HG03060 (cell line): ENCODE results near the gene EXOSC1.
A peak's percentile ranks its signal among the peaks of the same experiment; 100 is the strongest.
"Not testable (repeated sequence)": the region's sequence is repeated elsewhere in the genome, so short reads cannot be mapped to it uniquely, and the experiment has no call there.

Experiments
- ATAC-seq: cut with Tn5 transposase; IDR thresholded peaks from one replicate; pipeline ENCODE4 v1.9.1; 2021; ENCODE audit warnings: low read depth, moderate number of reproducible peaks; ENCODE audit not compliant: unreplicated experiment

EXOSC1 gene

GRCh38 chr10:97445722-97446639 is at the start of gene EXOSC1, which contains the start of gene ZDHHC16:
Gene EXOSC1, minus strand, starts transcription at chr10:97446006. Its CDS starts 21 bp downstream, at chr10:97445985.
Gene ZDHHC16, plus strand, starts transcription at chr10:97446175. Its CDS starts 5,501 bp downstream, at chr10:97451676.
- ATAC-seq = peak; percentile 96

DNA sequence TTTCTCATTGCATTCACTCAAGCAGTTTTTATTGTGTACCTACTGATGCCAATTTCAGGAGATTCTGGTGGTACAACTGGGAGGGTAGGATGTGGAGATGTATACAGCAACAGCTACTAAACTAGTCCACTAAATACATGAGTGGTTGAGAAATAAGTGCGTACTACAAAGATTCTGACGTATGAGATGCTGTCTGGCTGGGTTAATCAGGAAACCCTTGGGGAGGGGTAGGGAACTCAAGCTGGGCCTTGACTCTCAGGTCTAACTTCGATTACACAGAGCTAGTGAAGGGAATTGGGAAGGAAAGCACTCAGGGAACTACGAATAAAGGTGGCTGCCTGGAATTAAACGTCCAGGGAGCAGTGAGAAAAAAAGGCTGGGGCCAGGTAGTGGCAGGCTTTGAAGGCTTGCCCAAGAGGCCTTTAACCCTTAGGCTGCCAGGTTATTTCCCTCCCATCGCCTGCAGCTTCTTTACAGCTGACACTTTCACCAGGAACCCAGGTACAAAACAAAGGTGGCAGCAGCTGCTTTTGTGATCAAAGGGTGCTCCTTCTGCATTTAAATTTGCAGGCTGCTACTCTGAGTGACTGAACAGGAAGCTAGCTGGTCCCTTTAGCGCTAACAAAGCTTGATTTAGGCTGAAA is 49.2 kb upstream of the EXOSC1 start:
- ATAC-seq = no peak

DNA sequence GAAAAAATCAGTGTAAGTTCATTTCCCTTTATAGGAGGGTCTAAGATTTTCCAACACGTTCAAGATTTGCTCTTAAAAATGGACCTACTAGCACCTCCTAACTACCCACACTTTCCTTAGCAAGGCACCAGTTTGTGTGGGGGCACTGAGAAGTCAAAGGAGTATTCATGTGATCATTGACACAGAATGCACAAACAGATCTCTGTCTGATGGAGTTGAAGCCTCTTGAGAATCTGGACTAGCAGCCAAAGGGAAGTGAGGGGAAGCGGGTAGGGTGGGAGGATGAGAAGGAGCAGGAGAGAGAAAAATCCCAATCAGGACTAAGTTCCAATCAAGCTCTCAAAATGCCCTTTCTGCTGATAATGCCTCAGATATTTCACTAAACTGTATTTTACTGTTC is 48.3 kb upstream of the EXOSC1 start:
- no peak for ATAC-seq

GRCh38 chr10:97490592-97490991 is 44.8 kb upstream of the EXOSC1 start:
- no peak for ATAC-seq

- ATAC-seq = no peak
Measured at GRCh38 chr10:97485647-97486281, 40.0 kb upstream of the EXOSC1 start.

- no peak for ATAC-seq
Measured at GRCh38 chr10:97483921-97484320, 38.1 kb upstream of the EXOSC1 start.

DNA sequence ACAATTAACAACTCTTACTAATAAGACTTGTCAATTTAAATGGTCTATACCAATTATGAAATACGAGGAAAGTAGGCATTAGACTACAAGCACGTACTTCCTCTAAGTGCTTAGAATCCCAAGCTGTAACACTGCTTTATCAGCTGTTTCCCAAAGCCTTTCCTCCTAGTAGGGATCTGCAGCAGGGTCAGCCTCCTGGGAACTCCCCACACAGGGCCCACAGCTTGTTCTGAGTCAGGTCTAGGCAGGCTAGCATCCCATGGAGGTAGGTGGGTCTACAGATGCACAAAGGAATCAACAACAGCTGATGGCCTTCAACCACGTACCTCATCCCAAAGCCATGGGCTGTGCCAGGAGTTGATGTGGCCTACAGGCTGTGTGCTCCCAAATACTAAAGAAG is 37.7 kb upstream of the EXOSC1 start:
- no peak for ATAC-seq

GRCh38 chr10:97482381-97482780 is 36.6 kb upstream of the EXOSC1 start:
- ATAC-seq = no peak

GRCh38 chr10:97481071-97481470 is 35.3 kb upstream of the EXOSC1 start:
- ATAC-seq = no peak

DNA sequence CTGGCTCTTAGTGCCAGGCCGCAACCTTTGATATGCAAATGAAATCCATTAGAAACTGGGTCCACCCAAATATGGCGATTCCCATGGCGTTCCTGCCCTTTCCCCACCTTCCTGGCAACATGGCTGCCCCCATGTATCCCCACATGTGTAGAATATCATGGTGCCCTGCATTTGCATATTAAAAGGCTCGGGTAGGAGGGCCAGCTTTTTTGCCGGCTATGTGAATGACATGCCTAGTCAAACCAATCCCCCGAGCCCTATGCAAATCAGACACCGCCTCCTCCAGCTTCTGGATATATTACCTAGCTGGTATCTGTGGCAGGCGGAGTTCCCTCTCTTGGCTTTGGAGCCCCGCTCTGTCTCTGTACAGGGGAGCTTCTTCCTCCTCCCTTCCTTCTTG is 34.1 kb upstream of the EXOSC1 start:
- no peak for ATAC-seq

GRCh38 chr10:97479410-97479809 is 33.6 kb upstream of the EXOSC1 start:
- ATAC-seq = not testable (repeated sequence)

- ATAC-seq = no peak
Measured at GRCh38 chr10:97475936-97476594, 30.3 kb upstream of the EXOSC1 start.

DNA sequence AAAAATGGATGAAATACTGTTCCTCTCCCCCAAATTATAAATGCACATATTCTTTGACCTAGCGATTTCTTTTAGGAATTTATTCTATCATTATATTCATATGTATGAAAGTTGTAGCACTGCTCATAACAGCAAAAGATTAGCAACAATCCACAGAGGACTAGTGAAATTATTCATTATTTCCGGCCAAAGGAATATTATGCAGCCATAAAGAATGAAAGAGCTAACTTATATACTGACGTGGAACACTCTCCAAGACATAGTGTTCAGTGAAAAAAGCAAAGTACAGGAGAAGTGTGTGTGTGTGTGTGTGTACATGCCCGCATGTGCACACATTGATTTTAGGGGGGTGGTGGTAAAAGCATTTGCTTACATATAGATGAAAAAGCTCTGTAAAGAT is 29.1 kb upstream of the EXOSC1 start:
- no peak for ATAC-seq

- ATAC-seq = not testable (repeated sequence)
Measured at GRCh38 chr10:97468781-97469180, 23.0 kb upstream of the EXOSC1 start.

DNA sequence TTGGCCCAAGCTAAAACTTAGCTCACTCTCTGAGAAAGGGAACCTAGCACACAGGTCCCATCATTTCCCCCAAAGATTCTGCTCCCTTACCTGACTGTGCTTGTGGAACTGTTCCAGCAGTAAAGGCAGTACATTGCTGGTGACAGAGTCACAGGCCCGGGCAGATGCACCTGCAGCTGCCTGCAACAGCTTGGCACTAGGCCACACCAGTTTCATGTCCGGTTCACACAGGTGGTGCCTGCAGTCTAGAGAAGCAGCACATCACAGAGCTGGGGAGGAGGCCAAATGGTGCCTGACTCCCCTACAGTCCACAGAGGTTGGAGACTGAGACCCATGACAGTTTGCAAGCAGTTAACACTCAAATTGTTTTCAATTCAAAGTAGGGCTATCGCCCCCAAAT is 22.4 kb upstream of the EXOSC1 start:
- no peak for ATAC-seq

DNA sequence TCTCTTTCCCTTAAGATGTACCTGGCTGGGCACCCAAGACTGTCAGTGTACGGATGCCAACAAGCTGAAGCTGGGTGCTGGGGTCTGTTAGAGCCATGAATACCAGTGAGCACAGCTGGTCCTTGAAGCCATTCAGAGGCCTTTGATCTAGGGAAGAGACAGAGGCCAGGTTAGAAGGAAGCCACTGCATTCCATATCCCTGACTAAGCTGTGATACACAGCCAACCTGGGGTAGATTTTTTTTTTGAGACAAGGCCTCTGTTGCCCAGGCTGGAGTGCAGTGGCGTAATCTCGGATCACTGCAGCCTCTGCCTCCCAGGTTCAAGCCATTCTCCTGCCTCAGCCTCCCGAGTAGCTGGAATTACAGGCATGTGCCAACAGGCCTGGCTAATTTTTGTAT is 20.9 kb upstream of the EXOSC1 start:
- no peak for ATAC-seq

- ATAC-seq = no peak
Measured at GRCh38 chr10:97465982-97466381, 20.2 kb upstream of the EXOSC1 start.

DNA sequence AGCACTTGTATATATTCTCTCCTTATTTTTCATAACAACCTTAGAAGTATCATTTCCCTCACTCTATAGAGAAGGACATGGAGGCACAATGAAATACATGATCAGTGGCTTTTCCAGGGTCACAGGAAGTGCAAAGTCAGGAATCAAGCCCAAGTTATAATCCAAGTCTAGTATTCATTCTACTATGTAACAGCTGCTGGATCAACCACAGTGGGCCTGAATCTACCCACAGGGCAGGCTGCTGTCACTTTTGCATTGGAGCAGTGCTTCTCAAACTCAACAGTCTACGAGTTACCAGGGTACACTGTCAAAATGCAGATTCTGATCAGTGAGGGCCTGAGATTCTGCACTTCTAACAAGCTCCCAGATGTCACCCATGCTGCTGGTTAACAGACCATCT is 18.4 kb upstream of the EXOSC1 start:
- ATAC-seq = no peak

DNA sequence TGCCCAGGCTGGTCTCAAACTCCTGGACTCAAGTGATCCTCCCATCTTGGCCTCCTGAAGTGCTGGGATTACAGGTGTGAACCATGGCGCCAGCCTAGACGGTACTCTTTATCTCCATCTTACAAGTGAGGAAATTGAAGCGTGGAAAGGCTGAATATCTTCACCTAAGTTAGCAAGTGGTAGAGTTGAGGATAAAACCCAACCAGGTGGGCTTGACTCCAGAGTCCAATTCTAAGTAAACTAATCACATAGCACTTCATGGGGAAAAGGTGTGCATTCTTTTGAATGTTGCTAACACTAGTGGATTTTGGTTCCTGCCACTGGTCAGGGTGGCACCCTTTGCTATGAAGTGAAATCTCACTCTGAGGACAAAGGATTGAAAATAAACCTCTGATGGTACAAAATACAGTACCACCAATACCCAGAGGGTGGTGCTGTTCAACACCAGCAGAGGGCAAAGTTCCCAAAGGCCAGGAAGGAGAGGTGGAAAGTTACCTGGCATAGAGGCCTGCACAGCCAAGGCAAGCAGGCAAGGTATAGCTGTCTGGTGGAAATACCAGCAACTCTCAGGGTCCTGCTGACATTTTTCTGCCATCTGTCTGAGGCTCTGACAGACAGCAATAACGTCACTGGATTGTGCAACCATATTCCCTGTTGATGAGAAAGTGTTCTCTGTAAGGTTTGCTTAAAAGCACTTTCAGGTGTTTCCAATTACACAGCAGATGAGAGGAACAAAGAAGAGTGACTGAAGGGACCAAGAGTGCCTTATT is 17.7 kb upstream of the EXOSC1 start:
- no peak for ATAC-seq

DNA sequence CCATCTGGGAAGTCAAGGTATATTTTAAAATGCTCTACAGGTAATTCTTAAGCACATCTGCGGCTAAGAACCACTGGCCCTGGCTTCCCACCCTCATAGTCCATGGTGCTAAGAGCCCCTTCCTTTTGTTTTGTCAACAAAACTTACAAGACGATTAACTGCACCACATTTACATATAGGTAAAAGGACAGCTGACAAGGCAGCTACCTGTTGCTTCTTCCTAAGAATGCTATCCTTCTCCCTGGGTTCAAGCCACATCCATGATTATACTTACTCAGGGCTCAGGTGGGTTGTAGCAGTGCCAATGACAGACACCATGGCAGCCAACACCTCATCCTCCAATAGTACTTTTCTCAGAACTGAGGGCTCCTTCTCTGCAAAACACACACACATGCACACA is 16.5 kb upstream of the EXOSC1 start:
- no peak for ATAC-seq
